GM12878 (cell line): ENCODE results near the gene SERPINB6. TPM values are rescaled to one million over a fixed set of nuclear protein-coding genes. Genes with fewer than 3 reads are reported as not detected.

Source experiments
- ATF2 ChIP-seq: IDR thresholded peaks from 2 replicates; pipeline ENCODE4 v1.6.1; 2012; ENCODE audit warnings: low read length, inconsistent platforms
- BRCA1 ChIP-seq: IDR thresholded peaks from 2 replicates; pipeline ENCODE4 v1.6.1; 2011; ENCODE audit warnings: low read depth, low read length, improper control_type of control experiment
- CBX5 ChIP-seq: sonication (generic); IDR thresholded peaks from 2 replicates; pipeline ENCODE4 v1.6.1; 2016; ENCODE audit warnings: low read depth, moderate library complexity, mild to moderate bottlenecking, inconsistent platforms
- DPF2 ChIP-seq: fragments of 450-650 bp; IDR thresholded peaks from 2 replicates; pipeline ENCODE4 v1.6.1; 2017; ENCODE audit warnings: mild to moderate bottlenecking
- E4F1 ChIP-seq: fragments of 450-650 bp; IDR thresholded peaks from 2 replicates; pipeline ENCODE4 v1.6.1; 2018; ENCODE audit warnings: borderline replicate concordance, mild to moderate bottlenecking; ENCODE audit not compliant: partially characterized antibody
- JUND ChIP-seq: IDR thresholded peaks from 2 replicates; pipeline ENCODE4 v1.6.1; 2012; ENCODE audit warnings: low read depth, mild to moderate bottlenecking, low read length, improper control_type of control experiment, moderate library complexity
- MEF2B ChIP-seq: fragments of 450-650 bp; IDR thresholded peaks from 2 replicates; pipeline ENCODE4 v1.6.1; 2018; ENCODE audit warnings: mild to moderate bottlenecking, moderate library complexity; ENCODE audit not compliant: partially characterized antibody, poor library complexity, severe bottlenecking
- MLLT1 ChIP-seq: fragments of 450-650 bp; IDR thresholded peaks from 2 replicates; pipeline ENCODE4 v1.6.1; 2016; ENCODE audit warnings: mild to moderate bottlenecking
- MTA2 ChIP-seq: fragments of 450-650 bp; IDR thresholded peaks from 2 replicates; pipeline ENCODE4 v1.6.1; 2016; ENCODE audit warnings: low read depth, mild to moderate bottlenecking, moderate library complexity
- NRF1 ChIP-seq: conservative IDR thresholded peaks from 2 replicates; pipeline ENCODE4 v1.6.1; 2011; ENCODE audit warnings: mild to moderate bottlenecking, low read depth, low read length, improper control_type of control experiment
- PAX8 ChIP-seq: fragments of 450-650 bp; IDR thresholded peaks from 2 replicates; pipeline ENCODE4 v1.6.1; 2017; ENCODE audit warnings: mild to moderate bottlenecking, moderate library complexity
- POLR2A ChIP-seq: IDR thresholded peaks from 2 replicates; pipeline ENCODE4 v1.6.1; 2011; ENCODE audit warnings: low read depth, mild to moderate bottlenecking, low read length
- RAD51 ChIP-seq: fragments of 450-650 bp; IDR thresholded peaks from 2 replicates; pipeline ENCODE4 v1.6.1; 2016; ENCODE audit warnings: moderate library complexity, mild to moderate bottlenecking, inconsistent platforms
- SMAD1 ChIP-seq: fragments of 450-650 bp; IDR thresholded peaks from 2 replicates; pipeline ENCODE4 v1.6.1; 2018; ENCODE audit warnings: mild to moderate bottlenecking, low read depth; ENCODE audit not compliant: partially characterized antibody
- SP1 ChIP-seq: IDR thresholded peaks from one replicate; pipeline ENCODE4 v1.6.1; 2011; ENCODE audit warnings: low read depth, low read length
- TBL1XR1 ChIP-seq: IDR thresholded peaks from 2 replicates; pipeline ENCODE4 v1.6.1; 2012; ENCODE audit warnings: low read depth, low read length, improper control_type of control experiment
- ZNF274 ChIP-seq: IDR thresholded peaks from one replicate; pipeline ENCODE4 v1.8.0; 2011; ENCODE audit not compliant: insufficient read length, insufficient read depth
- polyA plus RNA-seq, 11 experiments: library from polyadenylated mRNA; depleted of rRNA in 4 of 11; unstranded in 6 of 11; stranded (reverse) in 5 of 11; fragments of >200 nt; fragmentation: Nextera tagmentation in 4 of 11; fragmentation: Illumina TruSeq in 1 of 11; extraction: Ambion mirVana in 4 of 11; extraction: Trizol in 1 of 11; gene quantifications; 1 replicate in 1 of 11; 2 replicates in 10 of 11; pipeline versions ENCODE4 v1.2.1 to v1.2.3, GENCODE V29; 2011 to 2016; ENCODE audit warnings: inconsistent platforms in 2 of 11, missing spikeins in 2 of 11, low read depth in 1 of 11
- total RNA-seq, 4 experiments: library from RNA; depleted of rRNA in 3 of 4; stranded (reverse); fragments of >200 nt in 3 of 4; fragmentation: Illumina TruSeq in 1 of 4; extraction: Trizol in 1 of 4; gene quantifications; 2 replicates each; pipeline versions ENCODE4 v1.2.1 to v1.2.3, GENCODE V29; 2013 to 2021
- TF ChIP-seq, protein P1 (sequence below): IDR thresholded peaks from 2 replicates; pipeline ENCODE4 v1.6.1; 2012; ENCODE audit warnings: low read depth, low read length, improper control_type of control experiment
- TF ChIP-seq, protein P2 (sequence below): fragments of 450-650 bp; IDR thresholded peaks from 2 replicates; pipeline ENCODE4 v1.6.1; 2018; ENCODE audit warnings: mild to moderate bottlenecking, low read depth, moderate library complexity; ENCODE audit not compliant: partially characterized antibody
- TF ChIP-seq, protein P3 (sequence below): IDR thresholded peaks from 2 replicates; pipeline ENCODE4 v1.6.1; 2011; ENCODE audit warnings: borderline replicate concordance, low read depth, mild to moderate bottlenecking, moderate library complexity, mixed read lengths, low read length; ENCODE audit not compliant: insufficient read depth; ENCODE audit errors: extremely low read length

Gene SERPINB6
- total and polyA plus RNA-seq, 10 of the 15 experiments (the other 5 are each of a cell fraction or from before 2014, with no cell fraction given), result 0.37 to 2.2 (median 0.68) TPM; not detected in 1

DNA sequence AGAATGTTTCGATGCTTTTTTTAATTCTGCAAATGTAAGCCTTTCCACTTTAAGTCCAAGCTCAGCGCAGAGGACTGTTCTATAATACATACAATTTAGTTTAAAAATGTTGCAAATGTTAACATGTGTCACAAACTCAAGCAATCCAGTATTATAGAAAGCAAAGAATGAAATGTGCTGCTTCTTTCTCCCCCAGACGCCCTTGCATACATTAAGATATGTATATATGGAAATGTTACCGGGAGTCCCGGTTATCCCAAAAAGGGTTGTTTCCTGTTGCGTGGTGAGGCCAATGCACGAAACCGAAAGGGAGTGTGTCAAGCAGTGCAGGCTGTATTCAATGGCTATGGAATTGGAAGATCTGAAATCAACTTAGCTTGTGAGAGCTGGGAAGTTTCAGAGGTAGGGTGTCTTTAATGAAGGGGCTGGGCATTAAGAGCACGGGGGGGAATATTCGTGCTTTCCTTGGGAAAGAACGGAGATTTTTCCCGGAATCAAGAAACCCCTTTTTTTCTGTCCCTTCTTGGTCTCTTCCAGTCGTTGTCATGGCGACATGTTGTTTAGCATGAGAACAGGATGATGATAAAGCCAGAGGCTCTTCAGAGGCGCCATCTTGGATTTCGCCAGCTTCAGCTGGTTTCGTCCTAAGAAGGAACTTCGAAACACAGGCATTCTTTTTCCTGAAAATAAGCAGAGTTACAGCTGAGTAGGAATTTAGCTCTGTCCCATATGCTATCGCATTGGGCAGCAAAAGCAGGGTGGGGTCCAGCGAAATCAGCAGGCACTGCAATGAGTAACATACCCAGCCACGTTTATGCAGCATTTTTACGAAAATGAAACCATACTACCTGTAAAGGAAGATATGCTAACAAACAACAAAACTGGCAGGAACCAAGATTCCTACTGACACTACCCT lies 18.2 kb upstream of the SERPINB6 start (continued):
- TF ChIP-seq MEF2B, result peak; percentile 63
- TF ChIP-seq MLLT1, result 0 out of 2 replicates have a peak, but pooled peaks have one; percentile 73
- TF ChIP-seq, protein P1, sequence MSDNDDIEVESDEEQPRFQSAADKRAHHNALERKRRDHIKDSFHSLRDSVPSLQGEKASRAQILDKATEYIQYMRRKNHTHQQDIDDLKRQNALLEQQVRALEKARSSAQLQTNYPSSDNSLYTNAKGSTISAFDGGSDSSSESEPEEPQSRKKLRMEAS, result no peak
- TF ChIP-seq ATF2, result no peak
- TF ChIP-seq, protein P2, sequence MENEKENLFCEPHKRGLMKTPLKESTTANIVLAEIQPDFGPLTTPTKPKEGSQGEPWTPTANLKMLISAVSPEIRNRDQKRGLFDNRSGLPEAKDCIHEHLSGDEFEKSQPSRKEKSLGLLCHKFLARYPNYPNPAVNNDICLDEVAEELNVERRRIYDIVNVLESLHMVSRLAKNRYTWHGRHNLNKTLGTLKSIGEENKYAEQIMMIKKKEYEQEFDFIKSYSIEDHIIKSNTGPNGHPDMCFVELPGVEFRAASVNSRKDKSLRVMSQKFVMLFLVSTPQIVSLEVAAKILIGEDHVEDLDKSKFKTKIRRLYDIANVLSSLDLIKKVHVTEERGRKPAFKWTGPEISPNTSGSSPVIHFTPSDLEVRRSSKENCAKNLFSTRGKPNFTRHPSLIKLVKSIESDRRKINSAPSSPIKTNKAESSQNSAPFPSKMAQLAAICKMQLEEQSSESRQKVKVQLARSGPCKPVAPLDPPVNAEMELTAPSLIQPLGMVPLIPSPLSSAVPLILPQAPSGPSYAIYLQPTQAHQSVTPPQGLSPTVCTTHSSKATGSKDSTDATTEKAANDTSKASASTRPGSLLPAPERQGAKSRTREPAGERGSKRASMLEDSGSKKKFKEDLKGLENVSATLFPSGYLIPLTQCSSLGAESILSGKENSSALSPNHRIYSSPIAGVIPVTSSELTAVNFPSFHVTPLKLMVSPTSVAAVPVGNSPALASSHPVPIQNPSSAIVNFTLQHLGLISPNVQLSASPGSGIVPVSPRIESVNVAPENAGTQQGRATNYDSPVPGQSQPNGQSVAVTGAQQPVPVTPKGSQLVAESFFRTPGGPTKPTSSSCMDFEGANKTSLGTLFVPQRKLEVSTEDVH, result no peak
- TF ChIP-seq SMAD1, result peak; percentile 74
- TF ChIP-seq JUND, result peak; percentile 95
- TF ChIP-seq, protein P3, sequence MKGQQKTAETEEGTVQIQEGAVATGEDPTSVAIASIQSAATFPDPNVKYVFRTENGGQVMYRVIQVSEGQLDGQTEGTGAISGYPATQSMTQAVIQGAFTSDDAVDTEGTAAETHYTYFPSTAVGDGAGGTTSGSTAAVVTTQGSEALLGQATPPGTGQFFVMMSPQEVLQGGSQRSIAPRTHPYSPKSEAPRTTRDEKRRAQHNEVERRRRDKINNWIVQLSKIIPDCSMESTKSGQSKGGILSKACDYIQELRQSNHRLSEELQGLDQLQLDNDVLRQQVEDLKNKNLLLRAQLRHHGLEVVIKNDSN, result no peak
- no peak for TF ChIP-seq PAX8
- TF ChIP-seq DPF2, result no peak
- peak; percentile 83 for TF ChIP-seq E4F1
- TF ChIP-seq BRCA1, result no peak
- TF ChIP-seq MTA2, result 0 out of 2 replicates have a peak, but pooled peaks have one; percentile 43
- TF ChIP-seq TBL1XR1, result 0 out of 2 replicates have a peak, but pooled peaks have one; percentile 21
- TF ChIP-seq POLR2A, result peak; percentile 61
- TF ChIP-seq NRF1, result no peak
- no peak for TF ChIP-seq RAD51
- peak; percentile 55 for TF ChIP-seq SP1
- no peak for TF ChIP-seq ZNF274
- no peak for TF ChIP-seq CBX5
